Psoas muscle (tissue), 8 donors: ENCODE data around the gene IFNG-AS1. TPM values are rescaled to one million over a fixed set of nuclear protein-coding genes. Genes with fewer than 3 reads are reported as not detected.

Experiments
- ATAC-seq, 4 donors: fragments of 200-7000 bp; cut with Tn5 transposase; one replicate each; pipeline ENCODE4 v1.9.1; 2020; ENCODE audit warnings: moderate library complexity in 3 of 4, mild to moderate bottlenecking in 2 of 4
- DNase-seq, 2 donors: peaks; one replicate each; pipeline ENCODE4 v3.0.0-alpha.2; 2020
- H3K27ac ChIP-seq: fragments of 200-600 bp; one replicate; pipeline ENCODE4 v1.8.0; 2022
- H3K27me3 ChIP-seq, 3 donors: fragments of 200-600 bp in 1 of 3; one replicate each; pipeline versions ENCODE4 v1.6.1 to v1.8.0; 2013 to 2022; ENCODE audit warnings: low read length in 2 of 3, mild to moderate bottlenecking in 2 of 3, moderate library complexity in 1 of 3; ENCODE audit not compliant: insufficient read depth in 3 of 3
- H3K36me3 ChIP-seq, 2 donors: fragments of 200-600 bp in 1 of 2; one replicate each; pipeline versions ENCODE4 v1.6.1 to v1.8.0; 2013 to 2022; ENCODE audit warnings: low read depth in 1 of 2, mild to moderate bottlenecking in 1 of 2, moderate library complexity in 1 of 2; ENCODE audit not compliant: insufficient read depth in 1 of 2
- H3K4me1 ChIP-seq: fragments of 200-600 bp; one replicate; pipeline ENCODE4 v1.8.0; 2022
- H3K4me3 ChIP-seq: fragments of 200-600 bp; one replicate; pipeline ENCODE4 v1.8.0; 2022; ENCODE audit warnings: mild to moderate bottlenecking
- H3K9me3 ChIP-seq: fragments of 200-600 bp; one replicate; pipeline ENCODE4 v1.8.0; 2022
- WGBS, 3 donors: extraction: QIAGEN DNeasy Blood & Tissue Kit; methylation state at CpG; one replicate each; pipeline versions ENCODE4 v1.1.6 to v1.1.7; 2013; 5-methylcytosine and 5-hydroxymethylcytosine counted together
- intact Hi-C, 2 donors: fragments of 100-400 bp; cut with DNase I; formaldehyde crosslinking; loops; one replicate each; pipeline versions ENCODE4 v1.11.0 to v1.14.2; 2022
- polyA plus RNA-seq, 3 donors: library from polyadenylated mRNA; stranded (reverse); fragments of 200-250 nt; gene quantifications; one replicate each; pipeline ENCODE4 v1.2.3, GENCODE V29; 2013
- total RNA-seq, 4 donors: library from RNA; stranded (reverse); fragmentation: NEBNext Ultra II Directional in 2 of 4; extraction: Animal tissue kit (Norgen Biotek cat#: 25700) in 2 of 4; gene quantifications; one replicate each; pipeline versions ENCODE4 v1.2.1 to v1.2.4, GENCODE V29; 2021 to 2023
- TF ChIP-seq, protein P1 (sequence below): fragments of 200-600 bp; IDR thresholded peaks from one replicate; pipeline ENCODE4 v1.8.0; 2022; ENCODE audit warnings: antibody characterized with exemption
- donor health status: healthy with polysubstance abuse.
- donor health status: DM: no; HTN: no; CAD: no; lungs with moderate emphysema.
- donor health status: Bipolar disorder and iron deficiency.
- donor health status: healthy.
- donor health status: DM: yes; HTN: yes; CAD: no.
- donor health status: DM: no; HTN: no; CAD: no.
- donor health status: DM: no; HTN: no; CAD: no.
- donor health status: DM: yes; HTN: yes; CAD: no.

IFNG-AS1 gene
- total and polyA plus RNA-seq, 7 donors, result 0.08 to 0.21 TPM; not detected in 5

DNA sequence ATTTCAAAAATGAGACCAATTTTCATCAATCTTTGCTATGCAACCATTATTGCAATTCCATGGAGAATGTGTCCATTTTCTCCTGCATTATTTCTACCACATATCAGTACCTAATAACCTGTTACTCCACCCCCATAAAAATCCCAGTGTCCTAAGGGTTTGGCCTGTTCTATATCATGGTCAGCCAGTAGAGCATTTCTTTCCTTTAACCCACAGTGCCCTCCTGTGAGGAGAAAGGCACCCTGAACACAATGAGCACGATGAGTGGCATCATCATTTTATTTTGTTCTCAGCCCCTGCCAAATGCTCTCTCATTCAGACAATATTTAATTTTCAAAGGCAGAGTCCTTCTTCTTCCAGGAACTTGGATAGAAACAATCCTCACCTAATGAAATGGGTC, 11.6 kb upstream of the IFNG-AS1 start:
- DNase-seq (no peak), ATAC-seq (no peak)
- WGBS, 3 donors, result 64 to 80% (median 66%) methylated on average over 1 of the region's 1 CpG
- no peak overlapping the region for H3K4me3 ChIP-seq
- no peaks in the 10 kb centered on the region for H3K36me3 ChIP-seq
- no peaks in the 10 kb centered on the region for H3K9me3 ChIP-seq
- no peaks in the 10 kb centered on the region for H3K27me3 ChIP-seq
- intact Hi-C loops, result no loop called here
- no peak overlapping the region for H3K27ac ChIP-seq
- H3K4me1 ChIP-seq, result no peaks in the 10 kb centered on the region
- TF ChIP-seq, protein P1, sequence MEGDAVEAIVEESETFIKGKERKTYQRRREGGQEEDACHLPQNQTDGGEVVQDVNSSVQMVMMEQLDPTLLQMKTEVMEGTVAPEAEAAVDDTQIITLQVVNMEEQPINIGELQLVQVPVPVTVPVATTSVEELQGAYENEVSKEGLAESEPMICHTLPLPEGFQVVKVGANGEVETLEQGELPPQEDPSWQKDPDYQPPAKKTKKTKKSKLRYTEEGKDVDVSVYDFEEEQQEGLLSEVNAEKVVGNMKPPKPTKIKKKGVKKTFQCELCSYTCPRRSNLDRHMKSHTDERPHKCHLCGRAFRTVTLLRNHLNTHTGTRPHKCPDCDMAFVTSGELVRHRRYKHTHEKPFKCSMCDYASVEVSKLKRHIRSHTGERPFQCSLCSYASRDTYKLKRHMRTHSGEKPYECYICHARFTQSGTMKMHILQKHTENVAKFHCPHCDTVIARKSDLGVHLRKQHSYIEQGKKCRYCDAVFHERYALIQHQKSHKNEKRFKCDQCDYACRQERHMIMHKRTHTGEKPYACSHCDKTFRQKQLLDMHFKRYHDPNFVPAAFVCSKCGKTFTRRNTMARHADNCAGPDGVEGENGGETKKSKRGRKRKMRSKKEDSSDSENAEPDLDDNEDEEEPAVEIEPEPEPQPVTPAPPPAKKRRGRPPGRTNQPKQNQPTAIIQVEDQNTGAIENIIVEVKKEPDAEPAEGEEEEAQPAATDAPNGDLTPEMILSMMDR, result no peak

GRCh38 chr12:67980391-67980790, 8.9 kb upstream of the IFNG-AS1 start:
- TF ChIP-seq, protein P1, result no peak
- intact Hi-C loops, result no loop called here
- Histone ChIP-seq H3K36me3 (no peaks in the 10 kb centered on the region), H3K4me1 (no peaks in the 10 kb centered on the region), H3K27me3 (no peaks in the 10 kb centered on the region), H3K4me3 (no peak overlapping the region), H3K9me3 (no peaks in the 10 kb centered on the region), H3K27ac (no peak overlapping the region)
- ATAC-seq (no peak), DNase-seq (no peak)
- 97% methylated on average over 1 of the region's 1 CpG for WGBS, 3 donors

DNA sequence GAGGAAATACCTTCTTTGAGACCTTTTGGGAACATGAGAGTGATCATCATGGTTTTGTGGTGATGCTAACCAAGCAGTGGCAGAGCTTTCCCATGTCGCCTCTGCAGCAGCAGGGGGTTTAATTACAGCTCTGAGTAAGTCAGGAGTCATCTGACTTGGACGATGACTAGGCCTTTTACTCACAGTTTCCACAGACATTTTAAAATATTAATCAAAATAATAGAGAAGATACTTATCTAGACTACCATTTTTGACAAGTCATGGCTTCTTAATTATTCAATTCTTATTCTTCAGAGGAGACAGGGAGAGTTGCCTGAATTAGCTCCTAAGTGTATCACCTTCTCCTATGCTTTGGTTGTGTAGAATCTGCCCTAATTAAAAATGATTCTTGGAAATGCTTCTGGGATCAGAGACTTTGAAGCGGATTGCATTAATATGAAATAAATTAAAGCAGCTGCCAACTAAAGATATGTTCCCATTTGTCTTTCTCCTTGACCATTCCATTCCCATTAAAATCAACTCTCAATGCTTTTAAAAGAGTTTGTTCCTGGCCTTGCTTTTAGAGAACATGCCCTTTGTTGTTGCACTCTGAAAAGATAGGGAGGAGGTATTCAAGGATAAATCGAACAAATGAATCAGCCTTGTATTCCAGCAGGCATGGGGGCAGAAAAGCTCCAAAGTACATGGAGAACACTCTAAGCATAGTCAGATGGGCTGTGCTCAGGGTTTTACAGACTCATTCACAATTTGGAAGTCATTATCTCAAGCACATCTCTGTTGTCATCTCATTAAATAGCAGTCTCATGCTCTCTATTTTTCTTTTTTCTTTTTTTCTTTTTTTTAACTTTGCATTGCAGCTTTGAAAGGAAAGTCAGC, 7.7 kb upstream of the IFNG-AS1 start:
- intact Hi-C loops, result no loop called here
- ATAC-seq, result peak; percentile 56 to 65 (median 63)
- TF ChIP-seq, protein P1, result no peak
- DNase-seq, result no peak
- Histone ChIP-seq H3K9me3 (no peaks in the 10 kb centered on the region), H3K27me3 (no peaks in the 10 kb centered on the region), H3K4me1 (no peaks in the 10 kb centered on the region), H3K4me3 (no peak overlapping the region), H3K27ac (no peak overlapping the region), H3K36me3 (no peaks in the 10 kb centered on the region)
- WGBS, 3 donors, result 65 to 76% (median 73%) methylated on average over 4 of the region's 4 CpGs

DNA sequence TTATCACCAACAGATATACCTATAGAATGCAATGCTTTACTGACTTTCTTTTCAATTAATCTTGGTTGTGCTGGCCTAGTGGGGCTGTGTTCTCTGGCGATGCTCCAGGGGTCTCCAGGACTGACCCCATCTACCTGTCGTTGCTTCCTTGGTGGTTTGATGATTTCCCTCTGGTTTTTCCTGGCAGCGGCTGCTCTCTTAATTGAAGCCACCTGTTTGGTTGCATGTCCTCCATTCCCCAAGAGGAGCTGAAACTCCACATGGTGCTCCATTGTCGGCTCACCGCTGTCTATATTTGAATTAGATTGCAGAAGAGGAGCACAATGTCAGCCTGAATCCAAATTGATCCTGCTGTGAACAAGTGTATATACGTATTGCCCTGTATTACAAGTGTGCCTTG, 7.1 kb upstream of the IFNG-AS1 start:
- intact Hi-C loops, result no loop called here

More for the DNA sequence above, 7.1 kb upstream of the IFNG-AS1 start:
- no peaks in the 10 kb centered on the region for H3K4me1 ChIP-seq
- no peak overlapping the region for H3K27ac ChIP-seq
- WGBS, 3 donors, result 62 to 77% (median 73%) methylated on average over 6 of the region's 6 CpGs
- H3K4me3 ChIP-seq, result no peak overlapping the region
- no peak for DNase-seq
- no peak for ATAC-seq
- no peaks in the 10 kb centered on the region for H3K27me3 ChIP-seq
- no peaks in the 10 kb centered on the region for H3K36me3 ChIP-seq
- TF ChIP-seq, protein P1, result no peak
- no peaks in the 10 kb centered on the region for H3K9me3 ChIP-seq
